Raji (cell line): ENCODE data around the gene C3orf18.
A peak's percentile ranks its signal among the peaks of the same experiment; 100 is the strongest.

Source experiments
- POLR2A ChIP-seq: IDR thresholded peaks from 2 replicates; pipeline ENCODE4 v1.6.1; 2011; ENCODE audit warnings: low read depth, low read length, control low read depth; ENCODE audit not compliant: insufficient read depth

C3orf18 gene

DNA sequence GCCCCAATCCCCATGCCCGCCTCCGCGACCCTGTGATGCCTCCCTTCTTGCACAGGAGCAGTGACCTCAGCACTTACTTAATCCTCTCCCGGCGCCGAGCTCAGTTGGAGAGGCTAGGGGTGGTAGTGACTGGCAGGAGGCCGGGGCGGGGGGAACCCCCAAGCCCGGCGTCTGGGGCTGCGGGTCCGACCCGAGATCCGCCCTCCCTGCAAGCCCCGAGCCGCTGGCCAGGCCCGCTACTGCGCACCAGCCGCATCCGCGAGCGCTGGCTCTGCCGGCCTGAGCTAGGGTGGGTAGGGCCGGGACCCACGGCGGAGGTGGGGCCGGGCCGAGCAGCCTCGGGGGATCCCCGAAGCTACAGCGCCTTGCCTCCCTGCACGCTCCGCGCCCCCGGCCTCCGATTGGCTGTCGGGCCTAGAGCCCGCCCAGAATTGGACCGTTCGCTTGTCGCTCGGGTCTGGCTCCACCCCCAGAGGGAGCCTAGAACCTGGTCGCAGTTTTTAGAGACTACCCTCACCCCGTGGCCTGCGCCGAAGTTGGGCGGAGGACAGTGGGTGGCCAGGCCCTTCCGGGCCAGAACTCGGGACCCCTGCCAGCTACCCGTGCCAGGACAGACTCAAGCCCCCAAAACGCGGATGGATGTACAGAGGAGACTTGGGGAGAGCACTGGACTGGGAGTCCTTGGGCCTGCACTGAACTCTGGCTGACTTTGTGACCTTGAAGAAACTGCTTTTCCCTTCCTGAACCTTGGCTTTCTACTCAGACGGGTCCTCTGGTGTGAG lies at the start of gene C3orf18:
C3orf18 (minus strand) TSS at position 362 of the 782 bp plus-strand sequence. CDS start 2,048 bp downstream, outside the sequence.
- peak; percentile 69 for TF ChIP-seq POLR2A

GRCh38 chr3:50616770-50617095 lies 49.2 kb upstream of the C3orf18 start:
- peak; percentile 71 for TF ChIP-seq POLR2A

DNA sequence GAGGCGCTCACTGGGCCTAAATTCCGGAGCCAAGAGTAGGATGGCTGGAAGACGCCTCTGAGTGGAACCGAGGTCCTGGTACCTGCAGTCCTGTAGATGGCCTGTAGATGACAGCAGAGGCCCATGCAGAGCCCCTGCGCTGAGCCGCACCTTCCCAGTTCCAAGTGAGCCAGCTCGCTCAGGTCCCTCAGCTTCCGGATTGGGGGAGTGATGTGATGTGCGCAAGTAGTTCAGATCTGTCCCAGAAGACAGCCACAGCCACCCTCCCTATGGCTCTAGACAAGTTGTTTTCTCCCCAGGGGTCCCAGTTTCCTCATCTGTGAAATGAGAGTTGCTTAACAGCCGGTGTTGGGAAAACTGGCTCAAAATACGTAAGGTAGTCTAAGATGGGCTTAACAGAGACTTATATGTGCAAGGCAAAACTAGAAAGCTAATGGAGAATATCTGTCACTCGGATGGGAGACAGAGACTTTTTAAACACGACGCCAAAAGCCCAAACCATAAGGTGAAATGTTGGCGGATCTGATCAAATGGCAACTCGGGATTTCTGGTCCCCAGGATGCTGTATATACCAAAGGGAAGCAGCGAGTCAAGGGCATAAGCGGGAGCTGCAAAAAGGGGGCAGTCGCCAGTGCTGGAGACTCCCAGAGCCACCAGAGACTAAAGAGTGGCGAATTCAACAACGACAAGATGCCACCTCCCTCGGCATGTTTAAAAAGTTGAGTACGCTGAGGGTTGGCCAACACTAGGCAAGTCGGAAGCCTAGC lies 48.6 kb upstream of the C3orf18 start:
- no peak for TF ChIP-seq POLR2A

DNA sequence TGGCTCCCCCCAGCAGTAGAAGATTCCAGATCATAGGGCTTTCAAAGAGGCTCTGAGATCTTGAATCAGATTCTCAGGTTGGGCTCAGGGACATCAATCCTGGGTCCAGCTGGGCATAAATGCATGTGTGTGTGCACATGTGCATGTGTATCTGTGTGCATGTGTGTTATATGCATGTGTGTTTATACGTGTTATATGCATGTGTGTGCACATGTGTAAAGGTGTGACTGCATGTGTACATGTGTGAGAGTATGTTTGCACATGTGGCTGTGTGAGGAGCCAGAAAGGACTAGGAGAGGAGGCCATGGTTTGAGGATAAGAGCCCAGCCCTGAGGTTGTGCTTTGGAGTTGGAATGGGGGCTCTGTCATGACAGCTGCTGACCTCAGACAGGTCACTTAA lies 47.6 kb upstream of the C3orf18 start:
- no peak for TF ChIP-seq POLR2A

GRCh38 chr3:50612970-50613846 lies 45.7 kb upstream of the C3orf18 start:
- no peak for TF ChIP-seq POLR2A

- no peak for TF ChIP-seq POLR2A
Measured at GRCh38 chr3:50612234-50612882, 44.8 kb upstream of the C3orf18 start.

GRCh38 chr3:50611464-50612233 lies 44.1 kb upstream of the C3orf18 start, which contains the start of gene CISH:
TSS of gene CISH (minus strand) at chr3:50611774. CDS start at chr3:50611650, 124 bp downstream.
- no peak for TF ChIP-seq POLR2A

DNA sequence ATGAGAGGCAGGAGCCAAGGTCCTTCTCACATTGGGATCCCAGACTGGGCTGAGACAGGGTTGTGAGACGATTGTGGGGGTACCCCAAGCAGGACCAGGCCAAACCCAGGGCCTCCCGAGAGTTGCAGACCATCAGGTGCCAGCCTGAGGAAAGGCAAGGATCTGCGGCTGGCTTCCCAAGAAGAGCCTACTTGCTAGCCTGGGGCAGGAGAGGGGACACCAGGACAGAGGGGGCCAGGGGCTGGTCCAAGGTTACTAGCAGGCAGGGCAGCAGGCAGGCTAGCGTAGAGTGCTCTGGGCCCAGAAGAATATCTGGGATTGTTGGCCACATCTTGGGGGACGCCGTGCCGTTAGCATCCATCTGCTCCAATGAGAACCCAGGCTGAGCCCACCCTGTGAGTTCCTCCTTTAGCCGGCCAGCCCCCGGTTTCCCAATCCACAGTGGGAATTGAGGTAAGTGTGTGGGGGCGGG lies 43.5 kb upstream of the C3orf18 start:
- TF ChIP-seq POLR2A = no peak

DNA sequence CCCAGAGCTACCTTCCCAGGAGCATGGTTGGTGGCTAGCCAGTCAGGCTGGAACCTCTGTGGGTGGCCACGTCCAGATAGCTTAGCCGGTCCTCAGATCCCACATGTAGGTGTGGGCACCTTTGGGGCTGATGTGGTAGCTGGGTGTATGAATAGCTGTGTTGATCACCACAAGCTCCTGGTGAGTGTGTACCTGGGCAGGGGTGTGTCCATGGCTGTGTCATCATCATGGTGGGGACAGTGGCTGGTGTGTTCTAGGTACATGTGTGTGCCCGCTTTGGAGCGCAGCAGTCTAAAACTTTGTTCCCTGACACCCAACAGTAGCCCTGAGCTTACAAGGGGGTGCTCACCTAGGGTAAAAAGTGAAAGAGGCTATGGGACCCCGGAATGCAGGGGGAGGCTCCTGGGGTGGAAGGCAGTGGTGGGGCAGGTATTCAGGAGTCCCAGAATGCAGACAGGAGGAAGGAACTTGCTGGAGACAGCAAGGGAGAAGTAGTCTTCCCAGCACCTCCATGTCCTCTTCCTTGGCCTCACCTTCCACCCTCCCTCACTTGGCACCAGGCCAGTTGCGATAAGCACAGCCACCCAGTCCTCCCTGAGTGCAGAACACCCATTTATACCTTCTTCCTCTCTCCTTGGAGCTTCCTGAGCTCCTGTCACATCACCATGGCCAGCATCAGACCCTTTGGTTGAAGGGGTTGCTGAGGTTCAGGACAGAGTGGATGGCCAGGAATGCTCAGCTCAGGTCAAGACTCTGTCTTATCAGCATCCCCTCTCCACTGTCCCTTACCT lies 42.8 kb upstream of the C3orf18 start:
- TF ChIP-seq POLR2A = no peak

DNA sequence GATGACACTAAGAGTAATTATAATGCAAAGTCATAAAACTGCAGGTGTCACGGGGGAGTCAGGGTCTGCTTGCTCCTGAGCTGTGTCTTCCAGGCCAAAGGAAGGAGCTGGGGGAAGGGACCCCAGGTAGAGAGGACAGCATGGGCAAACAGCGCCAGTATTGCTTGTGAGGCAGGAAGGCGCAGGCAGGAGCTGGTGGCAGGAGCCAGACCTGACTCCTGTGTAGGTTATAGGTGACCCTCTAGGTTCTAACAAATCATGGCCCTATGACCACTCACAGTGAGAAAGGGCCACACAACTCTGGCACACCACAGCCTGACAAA lies 42.2 kb upstream of the C3orf18 start:
- no peak for TF ChIP-seq POLR2A

GRCh38 chr3:50609071-50609762 lies 41.7 kb upstream of the C3orf18 start:
- no peak for TF ChIP-seq POLR2A

DNA sequence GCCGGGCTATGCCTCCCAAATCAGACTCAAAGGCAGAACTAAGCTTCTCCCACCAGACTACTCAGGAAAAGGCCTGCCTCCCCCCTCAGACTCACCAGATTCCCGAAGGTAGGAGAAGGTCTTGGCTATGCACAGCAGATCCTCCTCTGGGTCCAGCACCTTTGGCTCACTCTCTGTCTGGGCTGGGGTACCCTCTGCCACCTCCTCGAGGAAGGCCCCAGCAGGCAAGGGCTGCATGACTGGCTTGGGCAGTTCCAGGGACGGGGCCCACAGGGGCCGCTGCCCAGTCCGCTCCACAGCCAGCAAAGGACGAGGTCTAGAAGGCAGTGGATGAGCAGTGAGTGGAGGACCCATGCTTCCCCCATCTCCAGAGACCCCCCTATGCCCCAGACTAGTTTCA lies 40.7 kb upstream of the C3orf18 start:
- TF ChIP-seq POLR2A = no peak
